H9 (cell line): ENCODE data around the gene JUP. TPM values are rescaled to one million over a fixed set of nuclear protein-coding genes. Genes with fewer than 3 reads are reported as not detected.
"Not testable (repeated sequence)": the region's sequence is repeated elsewhere in the genome, so short reads cannot be mapped to it uniquely, and the experiment has no call there.

Experiments
- DNase-seq: peaks from one replicate; pipeline ENCODE4 v3.0.0-alpha.2; 2017
- H2AFZ ChIP-seq: one replicate; pipeline ENCODE4 v1.6.1; 2013; ENCODE audit warnings: mild to moderate bottlenecking, low read length, control low read depth, moderate library complexity
- H2AK5ac ChIP-seq: 2 replicates; pipeline ENCODE4 v1.6.1; 2013; ENCODE audit warnings: low read length, control low read depth, mixed read lengths; ENCODE audit not compliant: insufficient read length
- H2BK120ac ChIP-seq: one replicate; pipeline ENCODE4 v1.6.1; 2013; ENCODE audit warnings: low read depth, mild to moderate bottlenecking, low read length, control low read depth, inconsistent platforms; ENCODE audit not compliant: poor library complexity, severe bottlenecking
- H2BK12ac ChIP-seq: 2 replicates; pipeline ENCODE4 v1.6.1; 2013; ENCODE audit warnings: low read length, control low read depth, mixed read lengths, low read depth; ENCODE audit not compliant: insufficient read length
- H2BK15ac ChIP-seq: 2 replicates; pipeline ENCODE4 v1.6.1; 2013; ENCODE audit warnings: low read depth, low read length, control low read depth
- H2BK20ac ChIP-seq: one replicate; pipeline ENCODE4 v1.6.1; 2013; ENCODE audit warnings: low read depth, mild to moderate bottlenecking, low read length, control low read depth, inconsistent platforms; ENCODE audit not compliant: poor library complexity, severe bottlenecking
- H2BK5ac ChIP-seq: 2 replicates; pipeline ENCODE4 v1.6.1; 2013; ENCODE audit warnings: low read length, control low read depth, mixed read lengths; ENCODE audit not compliant: insufficient read length
- H3K14ac ChIP-seq: 2 replicates; pipeline ENCODE4 v1.6.1; 2013; ENCODE audit warnings: low read length, control low read depth; ENCODE audit not compliant: insufficient read depth
- H3K18ac ChIP-seq: 2 replicates; pipeline ENCODE4 v1.6.1; 2013; ENCODE audit warnings: low read depth, mild to moderate bottlenecking, mixed read lengths, low read length, control low read depth; ENCODE audit not compliant: insufficient read length
- H3K23ac ChIP-seq: 2 replicates; pipeline ENCODE4 v1.6.1; 2013; ENCODE audit warnings: low read length, control low read depth, mixed read lengths, low read depth; ENCODE audit not compliant: insufficient read length
- H3K23me2 ChIP-seq: 2 replicates; pipeline ENCODE4 v1.6.1; 2013; ENCODE audit warnings: low read depth, mild to moderate bottlenecking, mixed read lengths, low read length, control low read depth; ENCODE audit not compliant: insufficient read length, poor library complexity, severe bottlenecking
- H3K27ac ChIP-seq: 2 replicates; pipeline ENCODE4 v1.5.1; 2013; ENCODE audit warnings: low read length, control low read depth, mixed read lengths, low read depth; ENCODE audit not compliant: insufficient read length
- H3K27me3 ChIP-seq: 2 replicates; pipeline ENCODE4 v1.6.1; 2013; ENCODE audit warnings: low read length, control low read depth, inconsistent platforms; ENCODE audit not compliant: insufficient read depth
- H3K4ac ChIP-seq: 2 replicates; pipeline ENCODE4 v1.6.1; 2013; ENCODE audit warnings: low read depth, mild to moderate bottlenecking, control low read depth, inconsistent platforms, low read length, moderate library complexity
- H3K4me1 ChIP-seq: 2 replicates; pipeline ENCODE4 v1.6.1; 2013; ENCODE audit warnings: low read length, control low read depth, inconsistent platforms; ENCODE audit not compliant: insufficient read depth
- H3K4me2 ChIP-seq: 2 replicates; pipeline ENCODE4 v1.6.1; 2013; ENCODE audit warnings: low read length, control low read depth, mixed read lengths; ENCODE audit not compliant: insufficient read length, insufficient read depth
- H3K56ac ChIP-seq: 2 replicates; pipeline ENCODE4 v1.6.1; 2013; ENCODE audit warnings: low read depth, mild to moderate bottlenecking, mixed read lengths, low read length, control low read depth; ENCODE audit not compliant: insufficient read length
- H3K79me1 ChIP-seq: 2 replicates; pipeline ENCODE4 v1.6.1; 2013; ENCODE audit warnings: low read depth, mild to moderate bottlenecking, moderate library complexity, low read length, control low read depth, inconsistent platforms; ENCODE audit not compliant: insufficient read depth, poor library complexity, severe bottlenecking
- H3K79me2 ChIP-seq: 2 replicates; pipeline ENCODE4 v1.6.1; 2013; ENCODE audit warnings: low read length, control low read depth, inconsistent platforms; ENCODE audit not compliant: insufficient read depth
- H3K9ac ChIP-seq: 2 replicates; pipeline ENCODE4 v1.6.1; 2013; ENCODE audit warnings: low read length, control low read depth, mixed read lengths; ENCODE audit not compliant: insufficient read length; ENCODE audit errors: extremely low read depth
- H3K9me3 ChIP-seq: one replicate; pipeline ENCODE4 v1.6.1; 2013; ENCODE audit warnings: low read depth, low read length, inconsistent platforms; ENCODE audit not compliant: control insufficient read depth
- H3T11ph ChIP-seq: one replicate; pipeline ENCODE4 v1.6.1; 2013; ENCODE audit warnings: mild to moderate bottlenecking, low read length, control low read depth, inconsistent platforms
- H4K20me1 ChIP-seq: one replicate; pipeline ENCODE4 v1.6.1; 2013; ENCODE audit not compliant: control insufficient read depth, insufficient read length, insufficient read depth
- H4K5ac ChIP-seq: 2 replicates; pipeline ENCODE4 v1.6.1; 2013; ENCODE audit warnings: low read depth, mild to moderate bottlenecking, mixed read lengths, low read length, control low read depth; ENCODE audit not compliant: insufficient read length
- H4K8ac ChIP-seq: replicated peaks from 2 replicates; pipeline ENCODE4 v1.6.1; 2013; ENCODE audit warnings: low read length, control low read depth, mixed read lengths, low read depth; ENCODE audit not compliant: insufficient read length
- H4K91ac ChIP-seq: 2 replicates; pipeline ENCODE4 v1.6.1; 2013; ENCODE audit warnings: low read depth, mild to moderate bottlenecking, moderate library complexity, mixed read lengths, low read length, control low read depth; ENCODE audit not compliant: insufficient read length
- H3K27ac Mint-ChIP-seq, 3 experiments: 2 replicates in 2 of 3; 3 replicates in 1 of 3; pipeline ENCODE4 v1.8.0; 2020 to 2021; ENCODE audit warnings: mixed read lengths in 3 of 3, mild to moderate bottlenecking in 1 of 3, moderate library complexity in 1 of 3
- H3K27me3 Mint-ChIP-seq: 2 replicates; pipeline ENCODE4 v1.8.0; 2021; ENCODE audit warnings: low read depth, mild to moderate bottlenecking, moderate library complexity, mixed read lengths
- H3K36me3 Mint-ChIP-seq, 3 experiments: 2 replicates in 2 of 3; 3 replicates in 1 of 3; pipeline ENCODE4 v1.8.0; 2020 to 2021; ENCODE audit warnings: low read depth in 3 of 3, mixed read lengths in 3 of 3; ENCODE audit not compliant: insufficient read depth in 1 of 3
- H3K4me1 Mint-ChIP-seq, 2 experiments: 2 replicates each; pipeline ENCODE4 v1.8.0; 2020; ENCODE audit warnings: mixed read lengths in 2 of 2
- H3K4me3 Mint-ChIP-seq, 2 experiments: 2 replicates in 1 of 2; 3 replicates in 1 of 2; pipeline ENCODE4 v1.8.0; 2020 to 2021; ENCODE audit warnings: mild to moderate bottlenecking in 2 of 2, mixed read lengths in 2 of 2, moderate library complexity in 1 of 2
- H3K9me3 Mint-ChIP-seq, 2 experiments: 2 replicates in 1 of 2; 3 replicates in 1 of 2; pipeline ENCODE4 v1.8.0; 2020; ENCODE audit warnings: mild to moderate bottlenecking in 2 of 2, mixed read lengths in 2 of 2, moderate library complexity in 1 of 2
- CTCF ChIP-seq: fragments of 200-600 bp; sonication (generic); conservative IDR thresholded peaks from 3 replicates; pipeline ENCODE4 v1.8.0; 2021; ENCODE audit warnings: antibody characterized with exemption, mild to moderate bottlenecking
- WGBS: extraction: QIAGEN DNeasy Blood & Tissue Kit; methylation state at CpG from one replicate; pipeline ENCODE4 v1.1.7; 2013; ENCODE audit warnings: missing lambda C conversion rate, low lambda C conversion rate, mixed read lengths; ENCODE audit not compliant: insufficient read length; ENCODE audit errors: extremely low coverage; 5-methylcytosine and 5-hydroxymethylcytosine counted together
- total RNA-seq: library from RNA; stranded (reverse); gene quantifications from 2 replicates; pipeline ENCODE4 v1.2.1, GENCODE V29; 2021

JUP gene
- total RNA-seq, 1 experiment from 2014 or later, result 90.1 TPM

- Histone ChIP-seq H2BK12ac (no peak overlapping the region), H3K27ac (no peak overlapping the region), H3K9ac (peak overlapping the region; percentile 46), H3K27me3 (no peaks in the 10 kb centered on the region), H2BK5ac (no peak overlapping the region), H2AFZ (no peak overlapping the region), H2AK5ac (no peak overlapping the region), H3K4ac (no peak overlapping the region), H3K79me1 (no peaks in the 10 kb centered on the region), H3K56ac (no peak overlapping the region), H2BK120ac (no peak overlapping the region), H3K14ac (no peak overlapping the region; the same call in 1 of the 2 replicates), H3K79me2 (no peaks in the 10 kb centered on the region), H4K5ac (no peak overlapping the region), H4K20me1 (peaks cover 2% of the 10 kb centered on the region), H4K91ac (no peak overlapping the region), H3K18ac (no peak overlapping the region), H3K23me2 (peaks cover 5% of the 10 kb centered on the region), H2BK15ac (no peak overlapping the region), H3K23ac (no peak overlapping the region), H2BK20ac (no peak overlapping the region), H3K4me1 (no peaks in the 10 kb centered on the region), H3K9me3 (no peaks in the 10 kb centered on the region), H3K4me2 (peak overlapping the region; percentile 65), H4K8ac (no peak overlapping the region), H3T11ph (no peak overlapping the region)
- H3K9me3 Mint-ChIP-seq, result no peaks in the 10 kb centered on the region
- peak overlapping the region; percentile 83 to 89 for H3K4me3 Mint-ChIP-seq
- peaks cover 12 to 33% (median 30%) of the 10 kb centered on the region in 3 experiments; a peak in 6 of 7 replicates for H3K36me3 Mint-ChIP-seq
- peaks cover 16% of the 10 kb centered on the region for H3K27me3 Mint-ChIP-seq
- DNase-seq, result no peak
- TF ChIP-seq CTCF, result no peak
- H3K4me1 Mint-ChIP-seq, result peaks cover 10 to 12% of the 10 kb centered on the region in 2 experiments
- H3K27ac Mint-ChIP-seq, result no peak overlapping the region
- no CpG with 5 or more reads among the region's 13 CpGs for WGBS
Measured at GRCh38 chr17:41835214-41835799, 48.8 kb upstream of the JUP start.

DNA sequence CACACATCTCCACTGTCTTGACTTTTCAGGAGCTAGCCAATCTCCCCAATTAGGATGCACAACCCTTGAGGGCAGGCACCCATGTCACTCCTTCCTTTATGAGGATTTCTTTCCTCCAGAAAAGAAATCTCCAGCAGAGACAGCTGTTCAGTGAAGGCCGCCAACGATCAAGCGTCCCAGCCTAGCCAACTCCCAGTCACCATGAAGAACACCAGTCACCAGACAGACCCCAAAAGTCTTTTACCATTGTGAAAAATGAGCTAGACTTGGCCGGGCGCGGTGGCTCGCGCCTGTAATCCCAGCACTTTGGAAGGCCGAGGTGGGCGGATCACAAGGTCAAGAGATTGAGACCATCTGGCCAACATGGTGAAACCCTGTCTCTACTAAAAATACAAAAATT lies 43.5 kb upstream of the JUP start:
- H2BK12ac ChIP-seq, H3K18ac ChIP-seq, H3K27me3 ChIP-seq, H2BK20ac ChIP-seq, H4K91ac ChIP-seq, H2BK5ac ChIP-seq, H3K56ac ChIP-seq, H3K27ac ChIP-seq, H4K8ac ChIP-seq, H3K9me3 Mint-ChIP-seq, H3K4me2 ChIP-seq, H3K9me3 ChIP-seq, H4K5ac ChIP-seq, H3K4ac ChIP-seq, H2BK120ac ChIP-seq, H2AK5ac ChIP-seq, H3K4me3 Mint-ChIP-seq, H3K23me2 ChIP-seq, H2BK15ac ChIP-seq, H3K27ac Mint-ChIP-seq, H3K4me1 ChIP-seq, H2AFZ ChIP-seq, H4K20me1 ChIP-seq, H3K79me2 ChIP-seq, H3K9ac ChIP-seq, H3K79me1 ChIP-seq, DNase-seq, H3K23ac ChIP-seq, H3K14ac ChIP-seq, H3K27me3 Mint-ChIP-seq, H3K4me1 Mint-ChIP-seq, H3T11ph ChIP-seq: not testable (repeated sequence)
- H3K36me3 Mint-ChIP-seq, result peaks cover 34 to 71% (median 68%) of the 10 kb centered on the region in 3 experiments; a peak in 6 of 7 replicates
- WGBS, result no CpG with 5 or more reads among the region's 10 CpGs
